Activated T-cell treated with anti-CD3 and anti-CD28 coated beads, Interleukin-2, amount 50 U/mL, for 24 hours (primary cell): ENCODE data around the gene RBM20.
"Not testable (repeated sequence)": the region's sequence is repeated elsewhere in the genome, so short reads cannot be mapped to it uniquely, and the experiment has no call there.

ENCODE experiments used
- DNase-seq: peaks from one replicate; pipeline ENCODE4 v3.0.0-alpha.2; 2020
- H3K27ac Mint-ChIP-seq: 2 replicates; pipeline ENCODE4 v1.8.0; 2020; ENCODE audit warnings: mild to moderate bottlenecking, mixed read lengths
- H3K27me3 Mint-ChIP-seq: 2 replicates; pipeline ENCODE4 v1.8.0; 2020; ENCODE audit warnings: mixed read lengths
- H3K36me3 Mint-ChIP-seq: 2 replicates; pipeline ENCODE4 v1.8.0; 2020; ENCODE audit warnings: low read depth, mixed read lengths
- H3K4me1 Mint-ChIP-seq: 2 replicates; pipeline ENCODE4 v1.8.0; 2020; ENCODE audit warnings: low read depth, mixed read lengths
- H3K4me3 Mint-ChIP-seq: 2 replicates; pipeline ENCODE4 v1.8.0; 2020; ENCODE audit warnings: mild to moderate bottlenecking, moderate library complexity, mixed read lengths
- H3K9me3 Mint-ChIP-seq: 2 replicates; pipeline ENCODE4 v1.8.0; 2020; ENCODE audit warnings: mixed read lengths

The RBM20 gene

DNA sequence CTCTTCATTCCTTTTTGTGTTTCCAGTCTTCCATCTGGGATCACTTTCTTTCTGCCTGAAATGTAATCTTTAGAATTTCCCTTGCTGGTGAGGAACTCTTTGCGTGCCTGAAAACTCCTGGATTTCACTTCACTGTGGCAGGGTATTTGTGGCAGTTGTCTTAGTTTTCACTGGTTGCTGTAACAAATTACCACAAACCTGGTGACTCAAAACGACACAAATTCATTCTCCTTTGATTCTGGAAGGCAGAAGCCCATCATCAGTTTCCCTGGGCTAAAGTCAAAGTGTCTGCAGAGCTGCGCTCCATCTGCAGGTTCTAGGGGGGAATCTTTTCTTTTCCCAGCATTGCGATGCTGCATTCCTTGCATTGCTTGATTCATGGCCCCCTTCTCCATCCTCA is 109.3 kb downstream of the RBM20 start:
- H3K27me3 Mint-ChIP-seq = no peaks in the 10 kb centered on the region
- no peak overlapping the region for H3K4me3 Mint-ChIP-seq
- H3K4me1 Mint-ChIP-seq = peaks cover 52% of the 10 kb centered on the region
- H3K36me3 Mint-ChIP-seq = peaks cover 2% of the 10 kb centered on the region
- peaks cover 14% of the 10 kb centered on the region for H3K9me3 Mint-ChIP-seq
- no peak for DNase-seq
- H3K27ac Mint-ChIP-seq = peak overlapping the region; percentile 2

DNA sequence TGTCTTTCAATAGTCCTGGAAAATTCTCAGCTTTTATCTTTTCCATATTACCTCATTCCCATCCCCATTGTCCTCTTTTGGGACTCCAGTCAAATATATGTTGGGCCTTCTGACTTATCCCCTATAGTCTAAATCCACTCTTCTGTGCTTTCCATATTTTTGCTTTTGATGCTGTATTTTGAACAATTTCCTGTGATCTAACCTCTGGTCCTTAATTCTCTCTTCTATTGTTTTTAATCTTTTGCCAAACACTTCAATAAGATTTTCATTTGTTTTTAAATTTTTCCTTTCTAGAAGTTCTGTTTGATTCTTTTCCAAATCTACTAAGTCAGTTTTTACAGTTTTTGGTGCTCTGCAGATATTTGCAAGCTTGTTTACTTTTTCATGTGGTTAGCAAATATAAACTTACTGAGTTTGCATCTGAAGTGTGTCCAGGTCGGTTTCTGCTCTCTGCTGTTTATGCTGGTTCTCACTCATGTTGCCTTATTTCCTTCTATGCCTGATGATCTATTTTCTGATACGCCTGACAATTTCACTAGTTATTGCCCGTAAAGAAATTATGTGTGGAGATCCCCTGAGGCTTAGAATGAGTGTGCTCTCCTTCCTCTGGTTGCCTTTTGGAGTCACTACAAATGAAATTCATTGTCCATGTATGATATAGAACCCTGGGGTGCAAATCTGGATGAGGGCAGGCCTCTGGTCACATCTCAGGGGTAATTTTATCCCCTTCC is 110.4 kb downstream of the RBM20 start:
- no peak overlapping the region for H3K27ac Mint-ChIP-seq
- DNase-seq = no peak
- H3K36me3 Mint-ChIP-seq = no peaks in the 10 kb centered on the region
- H3K4me1 Mint-ChIP-seq = peaks cover 46% of the 10 kb centered on the region
- peaks cover 8% of the 10 kb centered on the region for H3K9me3 Mint-ChIP-seq
- no peak overlapping the region for H3K4me3 Mint-ChIP-seq
- H3K27me3 Mint-ChIP-seq = no peaks in the 10 kb centered on the region

DNA sequence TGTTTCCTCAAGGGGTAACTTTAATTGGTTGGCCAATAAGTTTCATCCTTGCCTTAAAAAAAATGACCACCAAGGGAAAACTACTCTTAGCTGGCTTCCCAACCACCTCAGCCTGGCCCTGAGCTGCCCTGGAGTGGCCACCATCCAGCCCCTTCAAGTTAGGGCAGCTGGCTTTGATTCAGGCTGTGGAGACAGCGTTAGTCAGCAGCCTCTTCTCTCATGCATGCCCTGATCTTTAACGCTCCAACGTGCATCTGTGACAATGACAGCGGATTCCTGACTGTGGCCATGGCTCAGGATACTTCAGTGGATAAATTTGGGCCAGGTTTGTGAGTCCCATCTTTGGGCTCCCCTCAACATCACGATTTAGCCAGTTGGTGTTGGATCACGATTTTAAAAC is 111.6 kb downstream of the RBM20 start:
- no peak for DNase-seq
- no peaks in the 10 kb centered on the region for H3K36me3 Mint-ChIP-seq

DNA sequence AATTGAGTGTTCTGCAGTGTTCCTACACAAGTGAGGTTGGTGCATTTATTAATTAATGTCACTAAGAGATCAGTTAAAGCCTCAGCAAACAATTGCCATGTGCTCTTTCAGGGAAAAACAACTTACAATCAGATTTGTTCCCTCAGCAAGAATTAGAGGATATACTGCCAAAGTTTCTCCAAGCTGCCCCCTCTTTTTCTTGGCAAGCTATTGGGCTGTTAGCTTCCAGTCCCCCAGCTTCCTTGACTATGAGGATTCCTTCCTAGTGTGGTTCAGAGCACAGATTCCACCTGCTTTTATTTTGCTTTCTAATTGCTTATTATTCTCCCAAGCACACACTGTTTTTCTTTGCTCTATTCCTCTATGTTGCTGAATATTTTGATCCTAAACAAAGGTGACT is 112.7 kb downstream of the RBM20 start:
- H3K27ac Mint-ChIP-seq = no peak overlapping the region

More for the DNA sequence above, 111.6 kb downstream of the RBM20 start:
- H3K27ac Mint-ChIP-seq = no peak overlapping the region
- no peaks in the 10 kb centered on the region for H3K27me3 Mint-ChIP-seq
- peaks cover 36% of the 10 kb centered on the region for H3K4me1 Mint-ChIP-seq
- H3K4me3 Mint-ChIP-seq = no peak overlapping the region
- no peaks in the 10 kb centered on the region for H3K9me3 Mint-ChIP-seq

DNA sequence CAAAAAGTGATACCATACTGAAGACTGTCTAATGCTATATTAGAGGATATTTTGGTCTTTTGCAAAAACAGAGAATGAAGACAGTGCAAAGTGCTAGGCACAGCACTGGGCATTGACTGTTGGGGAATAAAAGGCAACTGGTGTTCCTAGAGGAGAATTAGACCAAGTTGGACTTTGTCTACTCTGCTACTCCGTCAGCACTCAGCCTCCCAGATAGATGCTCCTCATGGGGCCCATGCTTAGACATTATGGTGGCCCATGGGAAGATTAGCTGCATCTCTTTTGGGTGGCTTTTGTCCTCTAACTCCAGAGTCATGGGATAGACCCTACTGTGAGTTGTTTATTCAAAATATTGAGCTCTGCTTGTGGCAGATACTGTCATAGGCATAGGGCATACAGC is 113.5 kb downstream of the RBM20 start:
- DNase-seq = no peak
- Mint-ChIP-seq H3K9me3 (no peaks in the 10 kb centered on the region), H3K27me3 (no peaks in the 10 kb centered on the region), H3K27ac (no peak overlapping the region), H3K36me3 (no peaks in the 10 kb centered on the region), H3K4me3 (no peak overlapping the region), H3K4me1 (peaks cover 20% of the 10 kb centered on the region)

More for the DNA sequence above, 112.7 kb downstream of the RBM20 start:
- H3K27me3 Mint-ChIP-seq = no peaks in the 10 kb centered on the region
- no peak for DNase-seq
- no peaks in the 10 kb centered on the region for H3K9me3 Mint-ChIP-seq
- H3K4me1 Mint-ChIP-seq = peaks cover 26% of the 10 kb centered on the region
- no peak overlapping the region for H3K4me3 Mint-ChIP-seq
- no peaks in the 10 kb centered on the region for H3K36me3 Mint-ChIP-seq

DNA sequence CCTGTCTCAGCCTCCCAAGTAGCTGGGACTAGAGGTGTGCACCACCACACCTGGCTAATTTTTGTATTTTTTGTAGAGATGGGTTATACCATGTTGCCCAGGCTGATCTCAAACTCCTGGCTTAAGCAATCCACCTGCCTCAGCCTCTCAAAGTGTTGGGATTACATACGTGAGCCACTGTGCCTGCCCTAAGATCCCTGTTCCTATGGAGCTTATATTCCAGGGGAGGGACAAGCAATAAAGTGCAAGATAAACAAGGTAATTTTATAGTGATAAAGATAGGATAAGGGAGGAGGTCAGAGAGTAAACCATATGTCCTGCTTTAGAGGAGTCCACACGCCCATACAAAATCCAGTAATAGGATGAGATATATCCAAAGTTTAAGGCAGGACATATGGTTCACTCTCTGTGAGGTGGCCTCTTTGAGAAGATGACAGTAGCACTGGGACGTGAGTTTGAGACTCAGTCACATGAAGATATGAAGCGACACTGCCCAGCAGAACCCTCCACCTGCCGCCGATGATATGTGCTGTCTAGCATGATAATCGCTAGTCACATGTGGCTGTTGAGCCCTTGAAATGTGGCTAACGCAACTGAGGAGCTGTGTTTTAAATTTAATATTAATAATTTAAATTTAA is 114.1 kb downstream of the RBM20 start:
- no peak overlapping the region for H3K27ac Mint-ChIP-seq
- H3K27me3 Mint-ChIP-seq = no peaks in the 10 kb centered on the region
- H3K9me3 Mint-ChIP-seq = no peaks in the 10 kb centered on the region
- H3K36me3 Mint-ChIP-seq = no peaks in the 10 kb centered on the region
- H3K4me3 Mint-ChIP-seq = no peak overlapping the region
- peaks cover 20% of the 10 kb centered on the region for H3K4me1 Mint-ChIP-seq
- no peak for DNase-seq

- H3K9me3 Mint-ChIP-seq = no peaks in the 10 kb centered on the region
Measured at GRCh38 chr10:110758898-110759297, 114.8 kb downstream of the RBM20 start.

GRCh38 chr10:110759523-110759922 is 115.4 kb downstream of the RBM20 start:
- Mint-ChIP-seq H3K27ac (no peak overlapping the region), H3K4me3 (no peak overlapping the region), H3K9me3 (no peaks in the 10 kb centered on the region), H3K27me3 (no peaks in the 10 kb centered on the region), H3K4me1 (peaks cover 8% of the 10 kb centered on the region), H3K36me3 (no peaks in the 10 kb centered on the region)
- DNase-seq = no peak

More at GRCh38 chr10:110758898-110759297, 114.8 kb downstream of the RBM20 start:
- H3K27me3 Mint-ChIP-seq = no peaks in the 10 kb centered on the region
- H3K27ac Mint-ChIP-seq = no peak overlapping the region
- no peak for DNase-seq
- no peak overlapping the region for H3K4me3 Mint-ChIP-seq
- H3K36me3 Mint-ChIP-seq = no peaks in the 10 kb centered on the region
- peaks cover 14% of the 10 kb centered on the region for H3K4me1 Mint-ChIP-seq

DNA sequence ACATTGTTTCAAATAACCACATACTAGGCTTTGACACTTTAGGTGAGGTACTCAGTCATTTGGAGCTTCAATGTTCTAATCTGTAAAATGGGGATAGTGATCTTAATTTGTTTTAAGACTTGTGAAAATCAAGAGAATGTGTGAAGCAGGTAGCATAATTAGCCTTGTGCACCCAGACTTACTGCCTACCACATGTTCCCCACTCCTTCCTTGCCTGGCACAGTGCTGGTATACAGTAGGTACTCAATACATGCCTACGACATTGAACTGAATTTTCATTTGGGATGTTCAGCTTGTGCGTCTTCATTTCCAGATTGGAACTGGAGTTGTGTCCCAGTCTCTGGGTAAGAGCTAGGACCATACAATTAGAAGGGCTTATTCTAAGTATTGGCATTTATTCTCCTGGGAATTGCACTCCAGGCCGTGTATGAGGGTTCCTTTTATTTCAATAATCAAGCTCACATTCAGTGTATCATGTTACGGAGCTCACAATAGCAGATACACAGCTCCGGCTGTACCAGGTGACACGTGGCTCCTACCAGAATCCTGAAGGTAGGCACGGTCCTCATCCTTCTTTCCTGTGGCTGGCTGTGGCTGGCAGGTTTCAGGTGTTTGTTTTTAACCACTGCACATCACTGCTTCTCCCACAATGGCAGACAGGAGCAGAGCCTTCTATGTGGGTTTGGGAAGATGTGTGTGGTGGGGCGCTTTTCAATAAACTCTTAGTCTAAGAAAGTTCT is 118.1 kb downstream of the RBM20 start:
- no peaks in the 10 kb centered on the region for H3K9me3 Mint-ChIP-seq
- H3K36me3 Mint-ChIP-seq = no peaks in the 10 kb centered on the region
- no peaks in the 10 kb centered on the region for H3K27me3 Mint-ChIP-seq
- no peak for DNase-seq
- H3K4me1 Mint-ChIP-seq = peaks cover 11% of the 10 kb centered on the region
- H3K27ac Mint-ChIP-seq = no peak overlapping the region
- H3K4me3 Mint-ChIP-seq = no peak overlapping the region

GRCh38 chr10:110762849-110763211 is 118.7 kb downstream of the RBM20 start:
- peaks cover 11% of the 10 kb centered on the region for H3K4me1 Mint-ChIP-seq
- H3K27me3 Mint-ChIP-seq = no peaks in the 10 kb centered on the region
- no peak for DNase-seq
- H3K9me3 Mint-ChIP-seq = no peaks in the 10 kb centered on the region
- no peak overlapping the region for H3K4me3 Mint-ChIP-seq
- H3K36me3 Mint-ChIP-seq = no peaks in the 10 kb centered on the region
- H3K27ac Mint-ChIP-seq = no peak overlapping the region

DNA sequence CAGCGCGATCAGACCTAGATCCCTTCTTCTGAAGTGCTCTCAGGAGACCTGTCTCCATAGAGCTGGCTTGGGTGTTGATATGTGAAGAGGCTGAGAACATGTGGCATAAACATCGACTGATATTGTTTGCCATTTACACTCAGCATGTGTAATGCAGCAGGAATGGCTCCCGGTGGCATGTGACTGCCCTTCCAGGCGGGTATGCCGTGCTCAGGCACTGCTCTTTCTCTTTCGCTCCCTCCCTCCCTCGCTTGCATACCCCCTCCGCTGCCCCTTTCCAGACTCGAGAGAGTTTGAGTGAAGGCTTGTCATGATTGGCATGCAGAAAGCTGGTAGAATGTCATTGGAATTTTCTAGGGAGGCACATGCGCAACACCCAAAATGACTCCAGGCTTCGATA is 120.2 kb downstream of the RBM20 start:
- Mint-ChIP-seq H3K4me3 (no peak overlapping the region), H3K36me3 (no peaks in the 10 kb centered on the region), H3K9me3 (no peaks in the 10 kb centered on the region), H3K4me1 (peaks cover 11% of the 10 kb centered on the region), H3K27ac (no peak overlapping the region), H3K27me3 (no peaks in the 10 kb centered on the region)
- no peak for DNase-seq

GRCh38 chr10:110764793-110765512 is 120.8 kb downstream of the RBM20 start:
- no peak overlapping the region for H3K27ac Mint-ChIP-seq
- no peaks in the 10 kb centered on the region for H3K9me3 Mint-ChIP-seq
- H3K36me3 Mint-ChIP-seq = no peaks in the 10 kb centered on the region

DNA sequence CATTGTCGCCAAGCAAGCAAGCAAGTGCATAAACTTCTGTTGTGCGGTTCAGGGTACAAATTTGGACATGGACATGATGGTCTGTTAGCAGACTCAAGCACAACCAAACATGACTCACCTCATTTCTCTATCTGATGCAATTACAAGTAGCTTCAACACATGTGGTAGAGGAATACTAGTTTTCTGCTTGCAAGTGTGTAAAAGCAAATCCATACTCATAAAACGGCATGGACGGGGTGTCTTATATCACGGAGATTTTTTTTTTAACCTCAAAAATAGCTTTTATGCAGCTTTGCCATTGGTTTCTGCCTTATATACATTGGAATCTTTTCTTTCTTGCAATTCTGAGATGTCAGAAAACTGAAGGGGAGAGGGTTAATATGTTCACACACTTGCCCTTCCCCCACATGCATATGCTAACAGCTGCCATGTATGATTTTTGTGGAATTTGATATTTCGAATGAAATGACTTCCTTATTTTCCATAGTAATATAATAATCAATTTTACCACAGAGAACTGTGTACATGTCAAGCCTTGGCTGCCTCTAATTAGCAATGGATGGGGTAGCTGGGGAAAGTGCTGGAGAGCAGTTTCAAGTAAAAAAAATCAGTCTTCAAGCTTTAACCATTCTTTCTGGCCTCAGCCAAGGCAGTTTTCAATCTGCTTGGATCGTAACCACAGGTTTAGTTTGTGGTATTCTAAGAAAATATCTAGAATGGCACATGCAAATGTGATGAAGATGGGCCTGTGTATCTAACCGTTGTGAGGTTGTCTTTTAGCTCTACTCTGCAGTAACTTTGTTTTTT is 121.6 kb downstream of the RBM20 start:
- no peaks in the 10 kb centered on the region for H3K27me3 Mint-ChIP-seq
- H3K4me1 Mint-ChIP-seq = peaks cover 17% of the 10 kb centered on the region

More at GRCh38 chr10:110764793-110765512, 120.8 kb downstream of the RBM20 start:
- Mint-ChIP-seq H3K27me3 (no peaks in the 10 kb centered on the region), H3K4me3 (no peak overlapping the region), H3K4me1 (peaks cover 13% of the 10 kb centered on the region)
- no peak for DNase-seq

GRCh38 chr10:110767601-110768000 is 123.5 kb downstream of the RBM20 start:
- H3K27me3 Mint-ChIP-seq, H3K36me3 Mint-ChIP-seq, H3K4me3 Mint-ChIP-seq, H3K9me3 Mint-ChIP-seq, H3K27ac Mint-ChIP-seq, DNase-seq: not testable (repeated sequence)
- H3K4me1 Mint-ChIP-seq = peaks cover 30% of the 10 kb centered on the region

More for the DNA sequence above, 121.6 kb downstream of the RBM20 start:
- no peaks in the 10 kb centered on the region for H3K9me3 Mint-ChIP-seq
- DNase-seq = no peak
- no peak overlapping the region for H3K4me3 Mint-ChIP-seq
- H3K27ac Mint-ChIP-seq = no peak overlapping the region
- H3K36me3 Mint-ChIP-seq = no peaks in the 10 kb centered on the region
